Endothelial cell of umbilical vein (primary cell): Measurements from ENCODE around the gene PNLIPRP2. TPM values are rescaled to one million over a fixed set of nuclear protein-coding genes. Genes with fewer than 3 reads are reported as not detected.

Experiments
- BruUV-seq: library from RNA; stranded (reverse); fragments of 400-500 nt; replicated peaks from 2 replicates; lab custom pipeline; 2021; lab: Mats Ljungman, UMichigan
- CTCF ChIA-PET: fragments of 300-600, 350-600 bp; sonication (Branson Sonifier 250); formaldehyde crosslinking; loops from one replicate; lab custom pipeline; 2021; ENCODE audit warnings: antibody characterized with exemption, inconsistent platforms; lab: Charles Lee
- POLR2A ChIA-PET: fragments of 300-600, 350-600 bp; sonication (Branson Sonifier 250); formaldehyde crosslinking; loops from one replicate; lab custom pipeline; 2021; ENCODE audit warnings: antibody characterized with exemption, inconsistent platforms; lab: Charles Lee
- DNase-seq: peaks from one replicate; pipeline ENCODE4 v3.0.0-alpha.2; 2011; ENCODE audit warnings: low read depth, low spot score
- FAIRE-seq: peaks from 2 replicates; lab custom pipeline; 2011; peaks lifted over from hg19 to GRCh38; lab: Jason Lieb, UNC
- H2AFZ ChIP-seq: 2 replicates; pipeline ENCODE4 v1.6.0; 2012; ENCODE audit warnings: low read depth, low read length, control low read depth, inconsistent platforms
- H3K27ac ChIP-seq: 2 replicates; pipeline ENCODE4 v1.5.1; 2011; ENCODE audit warnings: low read depth, mild to moderate bottlenecking, control low read depth, low read length, moderate library complexity; ENCODE audit not compliant: insufficient read depth
- H3K27me3 ChIP-seq, 2 experiments: 2 replicates each; pipeline versions ENCODE4 v1.6.0 to v1.6.1; 2011; ENCODE audit warnings: low read length in 2 of 2, mixed read lengths in 1 of 2; ENCODE audit not compliant: control insufficient read depth in 2 of 2, insufficient read depth in 2 of 2
- H3K36me3 ChIP-seq, 2 experiments: 2 replicates in 1 of 2; 3 replicates in 1 of 2; pipeline ENCODE4 v1.5.1; 2011; ENCODE audit warnings: low read length in 2 of 2, mild to moderate bottlenecking in 1 of 2, moderate library complexity in 1 of 2; ENCODE audit not compliant: control insufficient read depth in 2 of 2, insufficient read depth in 2 of 2; ENCODE audit errors: extremely low read depth in 1 of 2
- H3K4me1 ChIP-seq: 3 replicates; pipeline ENCODE4 v1.5.1; 2011; ENCODE audit warnings: mild to moderate bottlenecking, low read length; ENCODE audit not compliant: control insufficient read depth, insufficient read depth; ENCODE audit errors: extremely low read depth
- H3K4me2 ChIP-seq: 2 replicates; pipeline ENCODE4 v1.6.1; 2011; ENCODE audit warnings: low read length, control low read depth, mixed read lengths; ENCODE audit not compliant: insufficient read depth
- H3K4me3 ChIP-seq, 3 experiments: fragments of 200-600 bp in 1 of 3; sonication (generic), shearing (Covaris generic) in 1 of 3; replicated peaks in 1 of 3; 2 replicates each; pipeline ENCODE4 v1.5.1; 2011 to 2016; ENCODE audit warnings: control low read depth in 3 of 3, low read length in 3 of 3, mild to moderate bottlenecking in 2 of 3, inconsistent platforms in 1 of 3, low read depth in 1 of 3, moderate library complexity in 1 of 3; ENCODE audit not compliant: insufficient read depth in 1 of 3
- H3K79me2 ChIP-seq: 2 replicates; pipeline ENCODE4 v1.6.0; 2012; ENCODE audit warnings: low read length, inconsistent platforms; ENCODE audit not compliant: control insufficient read depth, insufficient read depth
- H3K9ac ChIP-seq: replicated peaks from 2 replicates; pipeline ENCODE3; 2011; ENCODE audit warnings: low read length, control low read depth; ENCODE audit not compliant: insufficient read depth; ENCODE audit errors: extremely low read depth
- H3K9me1 ChIP-seq: replicated peaks from 3 replicates; pipeline ENCODE4 v1.6.0; 2011; ENCODE audit warnings: mild to moderate bottlenecking, low read length; ENCODE audit not compliant: control insufficient read depth, insufficient read depth; ENCODE audit errors: extremely low read depth
- H3K9me3 ChIP-seq: replicated peaks from 2 replicates; pipeline ENCODE4 v1.5.1; 2012; ENCODE audit warnings: low read length, inconsistent platforms; ENCODE audit not compliant: control insufficient read depth, insufficient read depth
- H4K20me1 ChIP-seq: replicated peaks from 2 replicates; pipeline ENCODE3; 2011; ENCODE audit warnings: mild to moderate bottlenecking, low read length; ENCODE audit not compliant: control insufficient read depth, insufficient read depth; ENCODE audit errors: extremely low read depth
- CTCF ChIP-seq, 2 donors: IDR thresholded peaks; 1 replicate in 1 of 2; 2 replicates in 1 of 2; pipeline ENCODE4 v1.5.1; 2011; ENCODE audit warnings: low read length in 2 of 2, mild to moderate bottlenecking in 2 of 2, moderate library complexity in 2 of 2, control low read depth in 1 of 2, inconsistent platforms in 1 of 2, low read depth in 1 of 2; ENCODE audit not compliant: insufficient read depth in 1 of 2; ENCODE audit errors: extremely low read depth in 1 of 2
- EZH2 ChIP-seq: IDR thresholded peaks from 2 replicates; pipeline ENCODE4 v1.6.1; 2012; ENCODE audit warnings: borderline replicate concordance, low read depth, mild to moderate bottlenecking, moderate library complexity, low read length, inconsistent platforms; ENCODE audit not compliant: severe bottlenecking
- FOS ChIP-seq: IDR thresholded peaks from 2 replicates; pipeline ENCODE4 v1.6.1; 2011; ENCODE audit warnings: mild to moderate bottlenecking, low read length, moderate library complexity, borderline replicate concordance; ENCODE audit not compliant: insufficient read depth
- GATA2 ChIP-seq: IDR thresholded peaks from 2 replicates; pipeline ENCODE4 v1.7.0; 2011; ENCODE audit warnings: low read depth, mild to moderate bottlenecking, moderate library complexity, mixed read lengths, low read length; ENCODE audit not compliant: insufficient read length, insufficient read depth
- JUN ChIP-seq: IDR thresholded peaks from 2 replicates; pipeline ENCODE4 v1.6.1; 2011; ENCODE audit warnings: borderline replicate concordance, low read depth; ENCODE audit not compliant: insufficient read length, insufficient read depth
- MAX ChIP-seq: IDR thresholded peaks from 2 replicates; pipeline ENCODE4 v1.6.1; 2011; ENCODE audit not compliant: insufficient read depth, insufficient read length
- MYC ChIP-seq: IDR thresholded peaks from one replicate; pipeline ENCODE4 v1.6.1; 2011; ENCODE audit warnings: mild to moderate bottlenecking, low read depth, low read length
- POLR2A ChIP-seq: IDR thresholded peaks from 2 replicates; pipeline ENCODE4 v1.6.1; 2012; ENCODE audit warnings: low read depth, mild to moderate bottlenecking, control low read depth, low read length
- POLR2AphosphoS5 ChIP-seq: IDR thresholded peaks from 2 replicates; pipeline ENCODE4 v1.6.1; 2012; ENCODE audit warnings: low read depth, mild to moderate bottlenecking, control low read depth, low read length, moderate library complexity; ENCODE audit not compliant: insufficient read depth
- dilution Hi-C: fragments of 300-500 bp; cut with MboI; formaldehyde crosslinking; loops from one replicate; pipeline ENCODE4 v1.15.0; 2019; ENCODE audit warnings: low sequenced_read_pairs; ENCODE audit not compliant: extremely low pct_ligation_motif_present
- intact Hi-C: fragments of 100-400 bp; cut with micrococcal nuclease; formaldehyde crosslinking; loops from one replicate; pipeline ENCODE4 v1.10.0; 2022
- polyA plus RNA-seq, 4 experiments: library from polyadenylated mRNA; depleted of rRNA in 3 of 4; stranded (reverse) in 3 of 4; unstranded in 1 of 4; fragments of >200 nt; gene quantifications; 2 replicates each; pipeline versions ENCODE4 v1.2.1 to v1.2.3, GENCODE V29; 2011 to 2012; ENCODE audit warnings: missing spikeins in 1 of 4
- total RNA-seq: library from RNA; stranded (reverse); gene quantifications from 2 replicates; pipeline ENCODE4 v1.2.3, GENCODE V29; 2021

PNLIPRP2 gene
- total and polyA plus RNA-seq, 2 donors (not counting 3 experiments of a cell fraction or from before 2014, with no cell fraction given) = not detected

GRCh38 chr10:116612107-116612769 lies 8.5 kb upstream of the PNLIPRP2 start:
- Histone ChIP-seq H3K9ac (no peak overlapping the region), H4K20me1 (no peaks in the 10 kb centered on the region), H3K9me3 (no peaks in the 10 kb centered on the region), H3K27ac (no peak overlapping the region), H3K36me3 (no peaks in the 10 kb centered on the region), H2AFZ (no peak overlapping the region), H3K4me3 (no peak overlapping the region), H3K27me3 (no peaks in the 10 kb centered on the region), H3K79me2 (no peaks in the 10 kb centered on the region), H3K4me2 (no peak overlapping the region), H3K4me1 (no peaks in the 10 kb centered on the region), H3K9me1 (no peaks in the 10 kb centered on the region)
- BruUV-seq = no TSS peak
- intact Hi-C loops (no loop called here), dilution Hi-C loops (no loop called here)
- DNase-seq = no peak
- no peak for FAIRE-seq
- ChIA-PET CTCF (no interaction called here), POLR2A (no interaction called here)
- TF ChIP-seq POLR2AphosphoS5 (no peak), EZH2 (no peak), MYC (no peak), JUN (no peak), GATA2 (no peak), FOS (no peak), MAX (no peak), CTCF (IDR thresholded peaks at IDR 0.05; ENCODE audit: extremely low read depth in 1 of 2, insufficient read depth in 1 of 2, low read depth in 1 of 2, low read length in 2 of 2) (no peak), POLR2A (no peak)
